ENCODE results near the gene LCMT1.

Gene LCMT1

GRCh38 chr16:25212636-25213035, 101.1 kb downstream of the LCMT1 start:
- DNase-seq = no peak

DNA sequence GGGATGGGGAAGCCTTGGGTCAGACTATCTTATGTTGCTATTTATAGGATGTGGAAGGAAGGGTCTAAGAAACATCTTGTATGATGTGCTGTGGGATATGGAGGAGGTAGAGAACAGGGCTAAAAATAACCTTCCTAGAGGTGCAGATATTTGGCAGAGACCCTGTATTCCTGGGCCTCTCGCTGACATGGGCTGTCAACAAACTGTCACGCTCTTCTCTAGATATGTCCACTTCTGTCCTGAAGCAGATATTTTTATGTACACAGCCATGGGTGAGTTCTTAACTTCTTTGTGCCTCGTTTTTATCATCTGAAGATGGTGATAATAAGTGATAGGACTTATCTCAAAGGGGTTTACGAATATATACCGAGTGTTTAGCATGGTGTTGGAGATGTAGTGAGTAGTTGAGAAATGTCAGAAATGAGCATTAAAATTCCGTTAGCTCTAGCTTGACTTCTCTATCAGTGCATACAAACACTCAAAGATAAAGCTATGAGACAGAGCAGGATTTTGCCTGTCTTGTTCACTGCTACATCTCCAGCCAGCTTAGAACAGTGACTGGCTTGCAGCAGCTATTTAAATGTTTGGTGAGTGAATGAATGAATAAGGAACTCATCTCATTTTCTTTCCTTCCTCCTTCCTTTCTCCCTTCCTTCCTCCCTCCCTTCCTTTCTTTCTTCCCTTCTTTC, 102.3 kb downstream of the LCMT1 start:
- no peak for DNase-seq

DNA sequence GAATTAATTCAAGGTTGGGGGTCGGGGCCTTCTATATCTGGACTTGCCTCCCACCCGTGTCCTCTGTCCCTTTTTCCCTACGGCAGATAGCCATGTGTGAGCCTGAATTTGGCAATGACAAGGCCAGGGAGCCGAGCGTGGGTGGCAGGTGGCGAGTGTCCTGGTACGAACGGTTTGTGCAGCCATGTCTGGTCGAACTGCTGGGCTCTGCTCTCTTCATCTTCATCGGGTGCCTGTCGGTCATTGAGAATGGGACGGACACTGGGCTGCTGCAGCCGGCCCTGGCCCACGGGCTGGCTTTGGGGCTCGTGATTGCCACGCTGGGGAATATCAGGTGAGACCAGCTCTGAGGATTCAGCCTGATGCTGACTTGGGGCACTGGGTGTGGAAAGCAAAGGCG, 105.6 kb downstream of the LCMT1 start:
- no peak for DNase-seq

DNA sequence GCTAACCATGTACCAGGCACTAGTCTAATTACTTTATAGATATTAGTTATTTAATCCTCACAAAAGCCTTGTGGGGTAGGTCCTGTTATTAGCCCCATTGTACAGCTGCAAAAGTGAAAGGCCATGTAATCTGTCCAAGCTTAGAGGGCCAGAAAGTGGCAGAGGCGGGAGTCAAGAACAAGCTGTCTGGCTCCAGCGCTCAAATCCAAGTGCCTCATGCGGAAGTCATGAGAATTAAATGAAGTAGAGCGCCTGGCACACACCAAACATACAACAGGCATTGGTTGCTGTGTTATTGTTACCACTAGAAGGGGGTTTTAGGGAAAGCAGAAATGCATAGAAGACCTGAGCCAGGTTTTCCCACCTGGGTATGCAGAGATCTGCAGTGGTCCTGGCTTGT, 106.4 kb downstream of the LCMT1 start:
- no peak for DNase-seq

GRCh38 chr16:25219070-25219737, 107.7 kb downstream of the LCMT1 start:
- DNase-seq = no peak

- DNase-seq = no peak
Measured at GRCh38 chr16:25222959-25223358, 111.4 kb downstream of the LCMT1 start.

DNA sequence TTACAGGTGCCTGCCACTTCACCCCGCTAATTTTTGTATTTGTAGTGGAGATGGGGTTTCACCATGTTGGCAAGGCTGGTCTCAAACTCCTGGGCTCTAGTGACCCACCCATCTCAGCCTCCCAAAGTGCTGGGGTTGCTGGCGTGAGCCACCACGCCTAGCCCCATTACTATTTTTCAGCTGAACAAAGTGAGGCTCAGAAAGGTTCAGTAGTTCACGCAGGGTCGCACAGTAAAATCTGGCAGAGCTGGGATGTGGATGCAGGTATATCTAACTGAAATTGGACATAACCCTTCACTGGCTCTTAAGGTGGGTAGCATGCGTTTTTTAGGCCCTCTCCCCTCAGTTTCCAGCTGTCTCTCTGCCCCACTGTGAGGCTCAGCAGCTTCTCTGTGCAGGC, 112.4 kb downstream of the LCMT1 start:
- no peak for DNase-seq

DNA sequence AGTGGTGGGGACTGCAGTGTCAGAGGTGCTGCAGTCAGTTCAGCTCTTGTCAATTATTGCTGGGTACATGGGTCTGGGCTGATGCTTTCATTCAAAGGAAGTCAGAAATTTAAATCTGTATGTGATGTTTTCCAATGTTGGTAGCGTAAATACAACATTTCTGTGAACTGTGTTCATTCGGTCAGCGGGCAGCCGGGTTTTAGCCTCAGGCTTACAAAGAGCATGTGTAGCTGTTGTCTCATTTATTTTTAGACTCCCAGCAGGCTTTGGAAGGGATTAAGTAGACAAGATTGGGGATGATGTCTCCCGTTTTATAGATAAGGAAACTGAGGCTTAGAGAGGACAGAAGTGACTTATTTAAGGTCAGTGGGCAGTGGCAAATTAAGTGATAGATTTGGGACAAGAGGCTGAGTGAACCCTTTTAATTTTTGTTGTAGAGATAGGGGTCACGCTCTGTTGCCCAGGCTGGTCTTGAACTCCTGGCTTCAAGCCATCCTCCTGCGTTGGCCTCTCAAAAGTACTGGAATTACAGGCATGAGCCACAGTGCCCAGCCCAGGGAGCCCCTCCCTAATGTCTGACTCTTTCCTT, 113.3 kb downstream of the LCMT1 start:
- DNase-seq = no peak
